ENCODE data around the gene CAMTA1. TPM values are rescaled to one million over a fixed set of nuclear protein-coding genes. Genes with fewer than 3 reads are reported as not detected.

The CAMTA1 gene
- total and polyA plus RNA-seq, 3 experiments from 2014 or later = 60.2 to 79.0 (median 61.7) TPM

DNA sequence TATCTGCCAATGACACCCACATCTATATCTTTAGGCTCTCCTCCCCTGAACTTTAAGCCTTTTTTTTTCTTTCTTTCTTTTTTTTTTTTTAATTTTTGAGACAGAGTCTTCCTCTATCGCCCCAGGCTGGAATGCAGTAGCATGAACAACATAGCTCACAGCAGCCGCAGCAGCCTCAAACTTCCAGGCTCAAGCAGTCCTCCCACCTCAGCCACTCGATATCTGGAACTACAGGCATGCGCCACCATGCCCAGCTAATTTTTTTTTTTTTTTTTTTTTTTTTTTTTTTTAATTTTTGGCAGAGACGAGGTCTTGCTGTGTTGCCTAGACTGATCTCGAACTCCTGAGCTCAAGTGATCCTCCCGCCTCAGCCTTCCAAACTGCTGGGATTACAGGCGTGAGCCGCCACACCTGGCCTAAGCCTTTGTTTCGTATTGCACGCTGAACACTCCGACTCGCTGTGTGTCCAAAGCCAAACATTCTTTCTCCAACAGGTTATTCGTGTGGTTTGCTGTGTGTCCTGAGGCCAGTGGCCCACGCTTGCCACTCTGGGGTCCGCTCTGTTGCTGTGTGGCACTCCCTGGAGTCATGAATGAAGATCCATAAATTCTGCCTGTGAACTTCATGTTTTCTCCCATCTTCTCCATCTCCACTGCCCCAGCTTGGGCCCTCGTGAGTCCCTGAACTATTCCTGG, 119.4 kb downstream of the CAMTA1 start:
- no peaks in the 10 kb centered on the region for H3K36me3 Mint-ChIP-seq
- no peak overlapping the region for H3K4me3 ChIP-seq (ENCODE audit: low read length)
- no peak overlapping the region for H3K27ac ChIP-seq (ENCODE audit: low read depth, low read length)
- peaks cover 0 to 3% of the 10 kb centered on the region in 2 donors for H3K27me3 Mint-ChIP-seq
- peaks cover 0 to 7% (median 7%) of the 10 kb centered on the region in 3 donors for H3K4me1 Mint-ChIP-seq
- H3K4me3 Mint-ChIP-seq = no peak overlapping the region
- H3K36me3 ChIP-seq (ENCODE audit: insufficient read depth, low read length) = no peaks in the 10 kb centered on the region
- no peaks in the 10 kb centered on the region for H3K27me3 ChIP-seq (ENCODE audit: insufficient read depth, low read length, poor library complexity, severe bottlenecking)
- no peak for DNase-seq
- no peaks in the 10 kb centered on the region for H3K9me3 Mint-ChIP-seq
- no peaks in the 10 kb centered on the region for H3K4me1 ChIP-seq (ENCODE audit: insufficient read depth, low read length)
- H3K27ac Mint-ChIP-seq = no peak overlapping the region
- H3K9me3 ChIP-seq (ENCODE audit: low read length) = no peaks in the 10 kb centered on the region
- ChIA-PET CTCF (no interaction called here), POLR2A (no interaction called here)

DNA sequence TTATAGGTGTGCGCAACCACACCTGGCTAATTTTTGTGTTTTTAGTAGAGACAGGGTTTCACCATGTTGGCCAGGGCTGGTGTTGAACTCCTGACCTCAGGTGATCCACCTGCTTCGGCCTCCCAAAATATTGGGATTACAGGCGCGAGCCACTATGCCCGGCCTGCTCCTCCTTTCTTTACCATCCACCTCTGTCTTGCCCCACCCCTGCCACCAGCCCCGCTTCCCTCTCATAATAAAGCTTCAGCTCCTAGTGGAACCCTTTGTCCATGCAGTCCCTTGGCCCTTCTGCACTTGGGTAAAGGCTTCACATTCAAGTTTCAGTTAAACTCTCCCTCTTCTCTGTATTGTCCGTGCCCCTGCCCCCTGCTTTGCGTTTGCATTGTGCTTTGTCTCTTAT, 120.1 kb downstream of the CAMTA1 start:
- Mint-ChIP-seq H3K9me3 (no peaks in the 10 kb centered on the region), H3K4me1 (peaks cover 0 to 7% (median 7%) of the 10 kb centered on the region in 3 donors), H3K27me3 (peaks cover 3% of the 10 kb centered on the region in 2 donors), H3K27ac (peak overlapping the region in 1 of 8 donors; percentile 9), H3K4me3 (no peak overlapping the region), H3K36me3 (no peaks in the 10 kb centered on the region)
- Histone ChIP-seq H3K4me1 (ENCODE audit: insufficient read depth, low read length) (no peaks in the 10 kb centered on the region), H3K36me3 (ENCODE audit: insufficient read depth, low read length) (no peaks in the 10 kb centered on the region), H3K4me3 (ENCODE audit: low read length) (no peak overlapping the region), H3K27ac (ENCODE audit: low read depth, low read length) (no peak overlapping the region), H3K9me3 (ENCODE audit: low read length) (no peaks in the 10 kb centered on the region), H3K27me3 (ENCODE audit: insufficient read depth, low read length, poor library complexity, severe bottlenecking) (no peaks in the 10 kb centered on the region)
- no peak for DNase-seq
- CTCF ChIA-PET = no interaction called here
- POLR2A ChIA-PET = no interaction called here

DNA sequence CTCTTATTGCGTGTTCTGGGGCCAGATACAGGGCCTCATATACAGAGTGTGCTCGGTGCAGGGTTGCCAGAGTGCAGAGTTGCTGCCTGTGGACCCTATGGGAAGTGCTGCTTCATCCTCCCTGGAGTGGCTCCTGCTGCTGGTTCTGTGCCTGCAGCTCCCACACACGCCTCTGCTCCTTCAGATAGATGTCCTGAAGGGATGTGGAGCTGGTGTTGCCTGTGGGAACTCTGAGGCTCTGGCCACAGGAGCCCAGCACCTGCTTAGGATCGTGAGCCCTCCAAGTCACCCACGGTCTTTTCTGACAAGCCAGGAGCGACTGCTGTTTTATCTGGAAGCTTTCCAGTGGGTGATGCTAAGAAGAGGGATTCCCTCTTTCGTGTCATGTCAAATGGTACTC, 120.5 kb downstream of the CAMTA1 start:
- Mint-ChIP-seq H3K4me3 (no peak overlapping the region), H3K27ac (no peak overlapping the region), H3K36me3 (no peaks in the 10 kb centered on the region), H3K9me3 (no peaks in the 10 kb centered on the region), H3K27me3 (peaks cover 3 to 6% of the 10 kb centered on the region in 2 donors), H3K4me1 (peaks cover 0 to 7% (median 7%) of the 10 kb centered on the region in 3 donors)
- Histone ChIP-seq H3K27ac (ENCODE audit: low read depth, low read length) (no peak overlapping the region), H3K4me1 (ENCODE audit: insufficient read depth, low read length) (no peaks in the 10 kb centered on the region), H3K9me3 (ENCODE audit: low read length) (no peaks in the 10 kb centered on the region), H3K4me3 (ENCODE audit: low read length) (no peak overlapping the region), H3K36me3 (ENCODE audit: insufficient read depth, low read length) (no peaks in the 10 kb centered on the region), H3K27me3 (ENCODE audit: insufficient read depth, low read length, poor library complexity, severe bottlenecking) (no peaks in the 10 kb centered on the region)
- ChIA-PET POLR2A (no interaction called here), CTCF (no interaction called here)
- no peak for DNase-seq

DNA sequence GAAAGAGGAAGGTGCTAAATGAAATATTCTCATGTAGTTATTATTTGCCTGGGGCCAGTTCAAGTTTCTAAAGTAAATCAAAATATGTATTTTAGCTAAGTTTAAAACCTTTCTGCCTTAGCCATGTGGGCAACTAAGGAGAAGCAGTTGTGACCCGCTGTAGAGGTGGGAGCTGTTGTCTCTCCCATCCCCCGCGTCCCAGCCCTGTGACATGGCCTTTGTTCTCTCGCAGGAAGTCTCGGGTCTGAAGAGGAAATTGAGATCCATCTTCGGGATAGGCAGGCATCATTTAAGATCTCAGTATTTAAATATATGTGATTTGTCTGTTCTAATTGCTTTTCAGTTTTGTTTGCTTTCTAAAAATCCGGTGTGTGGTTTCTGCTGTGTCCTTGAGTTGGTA, 121.5 kb downstream of the CAMTA1 start:
- H3K27me3 ChIP-seq (ENCODE audit: insufficient read depth, low read length, poor library complexity, severe bottlenecking) = no peaks in the 10 kb centered on the region
- no peak overlapping the region for H3K4me3 ChIP-seq (ENCODE audit: low read length)
- ChIA-PET CTCF (no interaction called here), POLR2A (no interaction called here)
- no peaks in the 10 kb centered on the region for H3K4me1 ChIP-seq (ENCODE audit: insufficient read depth, low read length)
- H3K27me3 Mint-ChIP-seq = peaks cover 3 to 11% of the 10 kb centered on the region in 2 donors
- no peak overlapping the region for H3K4me3 Mint-ChIP-seq
- no peaks in the 10 kb centered on the region for H3K36me3 ChIP-seq (ENCODE audit: insufficient read depth, low read length)
- no peaks in the 10 kb centered on the region for H3K36me3 Mint-ChIP-seq
- peak overlapping the region in 1 of 8 donors; percentile 42 for H3K27ac Mint-ChIP-seq
- H3K4me1 Mint-ChIP-seq = peaks cover 0 to 7% (median 7%) of the 10 kb centered on the region in 3 donors
- H3K27ac ChIP-seq (ENCODE audit: low read depth, low read length) = no peak overlapping the region
- DNase-seq = no peak
- no peaks in the 10 kb centered on the region for H3K9me3 ChIP-seq (ENCODE audit: low read length)
- H3K9me3 Mint-ChIP-seq = no peaks in the 10 kb centered on the region

DNA sequence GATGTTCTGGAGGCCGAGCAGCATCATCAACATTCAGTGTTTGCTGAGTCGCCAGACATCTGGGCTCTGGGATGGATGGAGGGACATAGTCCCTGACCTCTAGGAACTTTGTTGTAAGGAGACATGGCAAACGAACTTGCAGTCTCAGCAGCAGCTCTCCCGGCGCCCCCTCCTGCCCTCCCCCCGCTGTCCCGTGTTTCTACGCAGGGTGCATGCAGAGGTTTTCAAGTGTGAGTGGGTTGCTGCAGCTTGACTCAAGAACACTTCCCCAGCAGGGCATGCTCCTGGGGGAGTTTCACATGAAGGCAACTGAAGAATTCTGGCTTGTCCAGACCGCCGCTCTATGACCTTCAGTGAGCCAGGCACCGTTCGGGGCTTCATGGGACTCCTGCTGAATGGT, 121.9 kb downstream of the CAMTA1 start:
- H3K27me3 ChIP-seq (ENCODE audit: insufficient read depth, low read length, poor library complexity, severe bottlenecking) = no peaks in the 10 kb centered on the region
- POLR2A ChIA-PET = no interaction called here
- Mint-ChIP-seq H3K27me3 (peaks cover 3 to 14% of the 10 kb centered on the region in 2 donors), H3K9me3 (no peaks in the 10 kb centered on the region), H3K4me1 (peaks cover 0 to 6% (median 5%) of the 10 kb centered on the region in 3 donors), H3K27ac (peak overlapping the region in 1 of 8 donors; percentile 42), H3K36me3 (no peaks in the 10 kb centered on the region), H3K4me3 (no peak overlapping the region)
- DNase-seq = no peak
- H3K27ac ChIP-seq (ENCODE audit: low read depth, low read length) = no peak overlapping the region
- H3K4me3 ChIP-seq (ENCODE audit: low read length) = no peak overlapping the region
- no peaks in the 10 kb centered on the region for H3K9me3 ChIP-seq (ENCODE audit: low read length)
- CTCF ChIA-PET = no interaction called here
- H3K36me3 ChIP-seq (ENCODE audit: insufficient read depth, low read length) = no peaks in the 10 kb centered on the region
- H3K4me1 ChIP-seq (ENCODE audit: insufficient read depth, low read length) = no peaks in the 10 kb centered on the region

DNA sequence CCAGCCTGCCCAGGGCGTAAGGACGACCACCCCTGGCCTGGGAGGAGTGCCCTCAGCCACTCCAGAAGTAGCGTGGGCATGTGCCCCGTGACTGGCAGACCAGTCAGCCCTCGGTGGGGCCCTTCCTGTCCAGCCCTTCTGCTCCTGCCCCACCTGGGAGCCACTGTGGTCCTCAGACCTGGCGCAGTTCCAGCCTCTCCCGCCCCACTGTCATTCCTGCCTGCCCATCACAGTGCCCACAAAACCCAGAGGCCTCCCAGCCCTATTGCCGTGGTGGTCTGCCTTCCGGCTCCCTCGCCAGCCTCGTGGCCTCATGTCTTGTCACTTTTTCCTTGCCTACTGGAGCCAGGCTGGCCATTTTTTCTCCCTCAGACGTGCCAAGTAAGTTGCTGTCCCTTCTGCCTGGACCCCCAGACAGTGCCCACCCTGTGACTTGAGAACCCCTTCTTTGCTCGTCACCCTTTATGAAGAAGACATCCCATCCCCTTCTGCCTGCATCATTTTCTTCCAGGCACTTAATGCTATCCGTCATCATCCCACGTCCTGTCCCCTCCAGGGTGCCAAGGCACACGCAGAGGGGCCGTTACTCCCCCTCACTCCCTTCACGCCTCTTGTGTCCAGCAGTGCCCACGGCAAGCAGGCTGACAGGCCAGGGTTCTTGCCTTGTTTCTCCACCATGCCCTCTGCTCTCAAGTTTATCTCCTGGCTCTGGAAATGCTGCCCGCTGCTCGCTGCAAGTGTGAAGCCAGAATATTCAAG, 122.6 kb downstream of the CAMTA1 start:
- peaks cover 3 to 14% of the 10 kb centered on the region in 2 donors for H3K27me3 Mint-ChIP-seq
- H3K36me3 Mint-ChIP-seq = no peaks in the 10 kb centered on the region
- no peak for DNase-seq
- Histone ChIP-seq H3K4me3 (ENCODE audit: low read length) (no peak overlapping the region), H3K9me3 (ENCODE audit: low read length) (no peaks in the 10 kb centered on the region), H3K27ac (ENCODE audit: low read depth, low read length) (no peak overlapping the region), H3K4me1 (ENCODE audit: insufficient read depth, low read length) (no peaks in the 10 kb centered on the region), H3K27me3 (ENCODE audit: insufficient read depth, low read length, poor library complexity, severe bottlenecking) (no peaks in the 10 kb centered on the region), H3K36me3 (ENCODE audit: insufficient read depth, low read length) (no peaks in the 10 kb centered on the region)
- no peaks in the 10 kb centered on the region for H3K9me3 Mint-ChIP-seq
- no peak overlapping the region for H3K4me3 Mint-ChIP-seq
- ChIA-PET POLR2A (no interaction called here), CTCF (no interaction called here)
- no peak overlapping the region for H3K27ac Mint-ChIP-seq
- H3K4me1 Mint-ChIP-seq = peaks cover 0 to 3% (median 2%) of the 10 kb centered on the region in 3 donors

DNA sequence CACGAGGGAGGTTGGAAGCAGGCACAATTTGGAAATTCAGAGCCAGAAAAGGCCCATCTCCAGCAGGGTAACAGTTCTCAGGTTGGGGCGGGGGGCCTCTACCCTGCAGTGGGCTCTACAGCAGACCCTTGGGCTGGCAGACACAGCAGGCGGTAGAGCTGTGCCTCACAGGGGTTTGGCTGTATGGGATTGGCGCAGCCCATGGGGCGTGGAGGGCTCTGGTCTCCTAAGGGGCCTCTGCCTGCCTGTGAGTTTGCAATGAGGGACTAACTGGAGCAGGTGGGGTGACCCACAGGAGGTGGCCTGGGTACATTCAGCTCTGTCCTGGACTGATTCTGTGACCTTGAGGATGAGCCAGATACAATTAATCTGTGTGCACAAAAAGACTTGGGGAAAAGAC, 124.1 kb downstream of the CAMTA1 start:
- H3K36me3 ChIP-seq (ENCODE audit: insufficient read depth, low read length) = no peaks in the 10 kb centered on the region
- POLR2A ChIA-PET = no interaction called here
- Mint-ChIP-seq H3K27me3 (peaks cover 9 to 23% of the 10 kb centered on the region in 2 donors), H3K9me3 (peaks cover 0 to 6% (median 2%) of the 10 kb centered on the region in 5 donors), H3K27ac (no peak overlapping the region), H3K4me3 (no peak overlapping the region), H3K36me3 (no peaks in the 10 kb centered on the region), H3K4me1 (peaks cover 0 to 2% (median 0%) of the 10 kb centered on the region in 3 donors)
- no peak for DNase-seq
- no peak overlapping the region for H3K27ac ChIP-seq (ENCODE audit: low read depth, low read length)
- H3K9me3 ChIP-seq (ENCODE audit: low read length) = no peaks in the 10 kb centered on the region
- CTCF ChIA-PET = no interaction called here
- no peaks in the 10 kb centered on the region for H3K4me1 ChIP-seq (ENCODE audit: insufficient read depth, low read length)
- H3K27me3 ChIP-seq (ENCODE audit: insufficient read depth, low read length, poor library complexity, severe bottlenecking) = no peaks in the 10 kb centered on the region
- H3K4me3 ChIP-seq (ENCODE audit: low read length) = no peak overlapping the region

DNA sequence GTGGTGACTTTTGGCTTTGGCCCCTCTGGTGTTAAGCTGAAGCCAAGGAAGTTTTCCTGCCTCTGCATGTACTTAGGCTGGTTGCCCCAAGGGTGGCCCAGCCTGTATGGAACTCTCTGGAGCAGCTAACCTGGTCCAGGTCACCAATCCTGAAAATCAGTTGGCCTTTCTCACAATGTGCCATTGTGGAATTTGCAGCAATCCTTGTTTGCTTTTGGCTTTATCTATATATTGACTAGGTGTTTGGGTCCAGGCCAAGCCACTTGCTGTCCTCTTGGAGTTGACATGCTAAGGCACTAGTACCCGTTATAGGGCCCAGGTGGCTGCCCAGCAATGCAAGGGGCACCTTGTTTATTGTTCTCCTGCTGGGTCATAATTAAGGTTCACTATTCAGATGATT, 124.6 kb downstream of the CAMTA1 start:
- no peaks in the 10 kb centered on the region for H3K4me1 ChIP-seq (ENCODE audit: insufficient read depth, low read length)
- no peaks in the 10 kb centered on the region for H3K36me3 ChIP-seq (ENCODE audit: insufficient read depth, low read length)
- CTCF ChIA-PET = no interaction called here
- Mint-ChIP-seq H3K4me1 (peaks cover 0 to 2% (median 0%) of the 10 kb centered on the region in 3 donors), H3K36me3 (no peaks in the 10 kb centered on the region), H3K27ac (no peak overlapping the region), H3K4me3 (no peak overlapping the region), H3K27me3 (peaks cover 9 to 27% of the 10 kb centered on the region in 2 donors), H3K9me3 (peaks cover 0 to 7% (median 2%) of the 10 kb centered on the region in 5 donors)
- no peak overlapping the region for H3K27ac ChIP-seq (ENCODE audit: low read depth, low read length)
- no peak for DNase-seq
- H3K4me3 ChIP-seq (ENCODE audit: low read length) = no peak overlapping the region
- no peaks in the 10 kb centered on the region for H3K27me3 ChIP-seq (ENCODE audit: insufficient read depth, low read length, poor library complexity, severe bottlenecking)
- H3K9me3 ChIP-seq (ENCODE audit: low read length) = no peaks in the 10 kb centered on the region
- POLR2A ChIA-PET = no interaction called here

Data from CD8-positive, alpha-beta memory T cell (primary cell).